Stimulated activated CD8-positive, alpha-beta memory T cell treated with anti-CD3 and anti-CD28 coated beads, Interleukin-7, amount 100 ng/mL, for 48 hours (primary cell): ENCODE results near the gene IGSF10.
"Not testable (repeated sequence)": the region's sequence is repeated elsewhere in the genome, so short reads cannot be mapped to it uniquely, and the experiment has no call there.

Experiments
- DNase-seq, 2 donors: peaks; one replicate each; pipeline ENCODE4 v3.0.0-alpha.2; 2020; ENCODE audit warnings: low read depth in 1 of 2; ENCODE audit errors: extremely low read depth in 1 of 2

The IGSF10 gene, protein sequence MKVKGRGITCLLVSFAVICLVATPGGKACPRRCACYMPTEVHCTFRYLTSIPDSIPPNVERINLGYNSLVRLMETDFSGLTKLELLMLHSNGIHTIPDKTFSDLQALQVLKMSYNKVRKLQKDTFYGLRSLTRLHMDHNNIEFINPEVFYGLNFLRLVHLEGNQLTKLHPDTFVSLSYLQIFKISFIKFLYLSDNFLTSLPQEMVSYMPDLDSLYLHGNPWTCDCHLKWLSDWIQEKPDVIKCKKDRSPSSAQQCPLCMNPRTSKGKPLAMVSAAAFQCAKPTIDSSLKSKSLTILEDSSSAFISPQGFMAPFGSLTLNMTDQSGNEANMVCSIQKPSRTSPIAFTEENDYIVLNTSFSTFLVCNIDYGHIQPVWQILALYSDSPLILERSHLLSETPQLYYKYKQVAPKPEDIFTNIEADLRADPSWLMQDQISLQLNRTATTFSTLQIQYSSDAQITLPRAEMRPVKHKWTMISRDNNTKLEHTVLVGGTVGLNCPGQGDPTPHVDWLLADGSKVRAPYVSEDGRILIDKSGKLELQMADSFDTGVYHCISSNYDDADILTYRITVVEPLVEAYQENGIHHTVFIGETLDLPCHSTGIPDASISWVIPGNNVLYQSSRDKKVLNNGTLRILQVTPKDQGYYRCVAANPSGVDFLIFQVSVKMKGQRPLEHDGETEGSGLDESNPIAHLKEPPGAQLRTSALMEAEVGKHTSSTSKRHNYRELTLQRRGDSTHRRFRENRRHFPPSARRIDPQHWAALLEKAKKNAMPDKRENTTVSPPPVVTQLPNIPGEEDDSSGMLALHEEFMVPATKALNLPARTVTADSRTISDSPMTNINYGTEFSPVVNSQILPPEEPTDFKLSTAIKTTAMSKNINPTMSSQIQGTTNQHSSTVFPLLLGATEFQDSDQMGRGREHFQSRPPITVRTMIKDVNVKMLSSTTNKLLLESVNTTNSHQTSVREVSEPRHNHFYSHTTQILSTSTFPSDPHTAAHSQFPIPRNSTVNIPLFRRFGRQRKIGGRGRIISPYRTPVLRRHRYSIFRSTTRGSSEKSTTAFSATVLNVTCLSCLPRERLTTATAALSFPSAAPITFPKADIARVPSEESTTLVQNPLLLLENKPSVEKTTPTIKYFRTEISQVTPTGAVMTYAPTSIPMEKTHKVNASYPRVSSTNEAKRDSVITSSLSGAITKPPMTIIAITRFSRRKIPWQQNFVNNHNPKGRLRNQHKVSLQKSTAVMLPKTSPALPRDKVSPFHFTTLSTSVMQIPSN (N-terminal part only)

GRCh38 chr3:151460774-151461450 lies at the start of gene IGSF10:
IGSF10 (minus strand) TSS chr3:151461061; CDS start chr3:151458709, 2,352 bp downstream.
- DNase-seq = no peak

- DNase-seq = not testable (repeated sequence)
Measured at GRCh38 chr3:151509468-151510135, 48.7 kb upstream of the IGSF10 start.

- DNase-seq = no peak
Measured at GRCh38 chr3:151504606-151505005, 43.7 kb upstream of the IGSF10 start.

- DNase-seq = no peak
Measured at GRCh38 chr3:151503074-151503473, 42.2 kb upstream of the IGSF10 start.

DNA sequence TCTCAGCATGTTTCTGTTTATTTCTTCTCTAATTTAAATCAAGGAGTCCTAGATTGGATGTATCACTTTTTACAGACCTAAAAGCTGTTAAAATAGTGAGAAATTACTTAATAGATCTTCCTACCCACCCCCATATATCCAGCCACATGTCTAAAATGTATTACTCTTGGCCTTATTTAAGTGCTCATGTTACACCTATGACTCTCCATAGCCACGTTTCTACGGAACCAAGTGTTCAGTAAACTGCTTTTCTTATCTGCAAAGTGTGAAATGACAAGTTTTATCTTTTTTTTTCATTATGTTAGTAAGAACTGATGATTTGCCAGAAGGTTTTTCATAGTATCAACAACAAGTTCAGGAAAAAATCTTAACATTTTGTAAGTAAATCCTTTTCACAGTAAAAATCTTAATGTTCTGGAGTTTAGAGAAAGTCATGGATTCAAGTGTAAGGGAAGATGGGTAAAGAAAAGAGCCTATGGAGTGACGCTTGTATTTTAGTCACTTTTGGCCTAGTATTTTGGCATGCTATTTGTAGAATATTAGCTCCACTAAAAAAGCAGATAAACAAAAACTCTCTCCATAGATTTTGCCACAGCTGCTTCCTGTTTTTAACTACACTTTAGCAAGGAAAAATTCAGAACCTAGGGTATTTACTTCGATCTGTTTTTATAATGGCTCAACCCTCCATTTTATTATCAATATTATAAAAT lies 41.2 kb upstream of the IGSF10 start:
- no peak for DNase-seq

DNA sequence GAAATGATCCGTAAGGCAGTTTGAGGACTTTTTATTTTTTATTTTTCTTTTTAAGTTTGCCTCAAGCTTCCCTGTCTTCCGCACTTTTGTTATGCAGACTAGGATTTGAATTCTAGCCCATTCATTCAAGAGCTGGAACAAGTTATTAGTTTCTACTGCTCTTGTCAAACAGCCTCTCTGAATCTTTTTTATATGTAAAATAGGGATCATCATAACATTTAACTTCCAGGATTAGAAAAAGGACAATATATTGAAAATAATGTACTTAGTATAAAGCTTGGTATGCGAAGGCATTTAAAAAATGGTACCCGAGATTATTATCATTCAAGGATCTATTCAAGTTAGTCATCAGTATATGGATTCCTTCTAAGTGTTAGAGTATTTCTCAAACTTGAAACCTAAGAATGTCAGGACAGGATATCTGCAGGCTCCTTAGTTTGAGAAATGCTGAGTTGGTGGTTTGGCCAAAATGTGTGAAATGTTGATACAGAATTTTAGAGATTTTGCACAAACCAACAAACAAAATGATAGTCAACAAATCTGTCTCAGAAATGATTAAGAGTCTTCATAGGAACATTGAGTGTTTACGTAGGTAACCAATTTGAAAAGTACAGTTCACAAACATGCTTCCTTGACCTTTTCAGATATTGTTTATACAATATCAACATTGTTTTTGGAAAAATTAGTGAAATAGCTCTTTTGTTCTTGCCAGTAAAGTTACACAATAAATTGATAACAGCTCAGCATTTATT lies 40.5 kb upstream of the IGSF10 start:
- DNase-seq = no peak

- no peak for DNase-seq
Measured at GRCh38 chr3:151499168-151499567, 38.3 kb upstream of the IGSF10 start.

DNA sequence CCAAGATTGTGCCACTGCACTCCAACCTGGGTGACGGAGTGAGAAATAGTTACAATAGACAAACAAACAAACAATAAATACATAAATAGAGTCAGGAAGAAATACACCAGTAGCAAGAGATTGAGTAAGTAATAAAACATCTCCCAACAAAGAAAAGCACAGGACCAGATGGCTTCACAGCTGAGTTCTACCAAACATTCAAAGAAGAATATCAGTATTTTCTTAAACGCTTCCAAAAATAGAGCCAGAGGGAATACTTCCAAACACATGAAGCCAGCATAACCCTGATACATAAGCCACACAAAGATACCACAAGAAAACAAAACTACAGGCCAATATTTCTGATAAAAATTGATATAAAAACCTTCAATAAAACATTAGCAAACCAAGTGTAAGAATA lies 30.7 kb upstream of the IGSF10 start:
- DNase-seq = no peak

GRCh38 chr3:151487833-151488232 lies 27.0 kb upstream of the IGSF10 start:
- DNase-seq = not testable (repeated sequence)

GRCh38 chr3:151483961-151484520 lies 23.2 kb upstream of the IGSF10 start:
- DNase-seq = no peak

DNA sequence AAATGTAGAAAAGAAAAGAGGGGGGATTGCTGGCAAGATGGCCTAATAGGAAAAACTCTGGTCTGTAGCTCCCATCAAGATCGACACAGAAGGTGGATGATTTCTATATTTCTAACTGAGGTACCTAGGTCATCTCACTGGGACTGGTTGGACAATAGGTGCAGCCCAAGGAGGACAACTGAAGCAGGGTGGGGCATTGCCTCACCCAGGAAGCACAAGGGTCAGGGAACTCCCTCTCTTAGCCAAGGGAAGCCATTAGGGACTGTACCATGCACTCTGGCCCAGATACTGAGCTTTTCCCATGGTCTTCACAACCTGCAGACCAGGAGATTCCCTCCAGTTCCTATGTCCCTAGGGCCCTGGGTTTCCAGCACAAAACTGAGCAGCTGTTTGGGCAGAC lies 22.6 kb upstream of the IGSF10 start:
- DNase-seq = no peak

- no peak for DNase-seq
Measured at GRCh38 chr3:151480492-151480891, 19.6 kb upstream of the IGSF10 start.

DNA sequence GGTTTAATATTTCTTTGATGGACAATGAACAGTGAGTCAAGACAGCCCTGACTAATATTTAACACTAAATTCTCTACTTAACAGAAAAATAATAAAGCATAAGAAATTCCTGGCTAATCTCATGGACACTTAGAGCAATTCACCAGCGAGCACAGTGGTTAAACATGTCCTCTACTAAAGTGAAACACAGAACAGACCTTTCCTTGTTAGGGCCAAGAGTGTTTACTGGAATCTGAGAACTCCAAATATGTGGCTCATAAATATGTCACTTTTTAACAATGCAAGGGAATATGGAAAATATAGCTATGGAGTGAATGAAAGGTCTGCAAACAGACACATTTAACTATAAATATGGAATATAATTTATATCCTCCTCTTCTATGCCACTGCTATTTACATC lies 18.6 kb upstream of the IGSF10 start:
- DNase-seq = no peak

DNA sequence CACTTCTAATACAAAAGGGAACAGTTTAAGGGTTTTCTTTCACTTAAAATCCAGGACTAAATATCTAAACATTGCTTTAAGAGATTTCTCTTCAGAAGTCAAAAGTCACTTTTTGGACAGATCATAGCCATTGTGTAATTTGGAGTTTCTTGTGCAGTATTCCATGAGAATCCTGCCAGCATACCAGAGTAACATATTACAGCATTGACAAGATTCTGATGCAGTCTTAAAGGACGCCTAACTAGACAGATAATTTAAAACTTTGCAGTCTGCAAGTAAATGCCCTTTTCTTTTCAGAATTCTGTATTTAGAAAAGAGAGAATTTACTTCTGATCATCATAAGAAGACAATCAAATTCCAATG lies 17.5 kb upstream of the IGSF10 start:
- DNase-seq = no peak

DNA sequence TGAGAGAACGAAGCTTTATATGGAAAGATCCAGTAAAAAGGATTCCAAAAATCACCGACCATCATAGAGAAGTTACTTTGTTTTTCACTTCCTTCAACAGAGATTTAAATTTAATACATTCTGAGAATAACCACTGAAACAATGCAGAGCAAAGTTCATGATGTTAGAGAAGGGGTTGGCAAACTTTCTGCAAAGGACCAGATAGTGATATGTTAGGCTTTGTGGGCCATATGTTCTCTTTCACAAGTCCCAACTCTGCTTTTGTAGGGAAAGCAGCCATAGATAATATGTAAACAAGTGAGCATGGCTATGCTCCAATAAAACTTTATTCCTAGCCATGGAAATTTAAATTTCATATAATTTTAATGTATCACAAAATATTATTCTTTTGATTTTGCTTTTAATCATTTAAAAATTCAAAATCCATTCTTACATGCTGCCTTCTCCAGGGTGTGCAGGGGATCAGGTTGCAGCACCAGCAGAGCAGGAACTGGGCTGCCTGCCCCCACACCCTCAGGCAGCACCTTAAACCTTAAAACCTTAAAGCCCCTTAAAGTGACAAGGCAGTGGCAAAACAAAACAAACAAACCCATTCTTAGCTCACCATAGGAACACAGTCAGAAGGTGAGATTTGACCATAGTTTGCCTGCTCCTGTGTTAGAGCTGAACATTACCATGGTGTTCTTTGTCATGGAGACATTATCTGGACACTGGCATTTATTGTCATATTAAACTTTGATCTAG lies 16.9 kb upstream of the IGSF10 start:
- no peak for DNase-seq

DNA sequence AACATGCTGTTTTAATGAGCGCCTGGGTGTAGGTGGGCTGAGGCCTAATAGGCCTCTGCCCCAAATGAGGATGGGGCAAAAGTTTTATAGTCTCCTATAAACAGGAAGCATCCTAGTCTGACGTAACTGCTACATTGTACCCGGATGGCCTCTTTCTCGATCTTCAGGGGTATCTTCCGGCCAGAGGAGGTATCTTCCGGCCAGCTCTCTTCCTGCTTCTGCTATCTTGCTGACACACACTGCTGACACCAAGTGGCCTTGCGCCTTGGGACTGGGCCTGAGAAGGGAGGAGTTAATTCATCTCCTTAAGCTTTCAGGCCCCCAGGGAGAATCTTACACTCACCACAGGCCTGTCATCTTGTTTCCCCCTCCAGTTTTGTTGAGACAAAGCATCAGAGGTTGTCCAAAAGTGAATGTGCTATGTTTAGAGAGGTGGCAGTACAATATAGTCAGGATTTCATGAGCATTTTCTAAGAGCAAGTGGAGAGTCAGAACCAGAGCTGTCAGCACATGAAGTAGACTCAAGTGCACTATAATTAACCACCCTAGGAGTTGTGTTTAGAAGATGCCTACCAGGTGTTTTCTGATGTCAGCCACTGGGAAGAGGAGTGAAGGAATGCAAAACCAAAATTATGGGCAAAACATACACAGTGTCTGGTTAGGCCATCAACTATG lies 15.6 kb upstream of the IGSF10 start:
- no peak for DNase-seq

DNA sequence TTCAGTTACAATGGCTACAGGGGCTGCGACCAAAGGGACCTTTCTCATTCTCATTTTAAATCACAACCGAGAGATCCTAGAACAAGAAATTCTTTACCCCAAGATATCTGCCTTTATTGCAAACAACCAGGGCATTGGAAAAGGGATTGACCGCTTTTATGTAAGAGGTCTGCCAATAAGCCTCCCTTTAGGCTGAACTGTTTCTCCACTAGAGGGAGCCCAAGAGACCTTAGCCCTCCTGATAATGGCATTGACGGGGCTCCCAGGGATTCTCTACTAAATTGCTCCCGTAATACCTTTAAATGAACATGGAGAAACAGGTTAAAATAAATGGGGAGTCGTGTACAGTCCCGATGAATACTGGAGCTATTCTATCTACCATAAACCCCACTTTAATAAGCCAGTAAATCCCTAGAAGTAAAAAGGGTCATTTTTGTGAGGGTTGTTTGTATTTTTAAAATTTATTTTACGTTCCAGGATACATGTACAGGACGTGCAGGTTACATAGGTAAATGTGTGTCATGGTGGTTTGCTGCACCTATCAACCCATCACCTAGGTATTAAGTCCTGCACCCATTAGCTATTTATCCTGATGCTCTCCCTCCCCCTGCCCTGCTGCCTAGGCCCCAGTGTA lies 7.5 kb upstream of the IGSF10 start:
- DNase-seq = no peak
